Suprapubic skin (tissue), 4 donors: Measurements from ENCODE around the gene DOCK8. TPM values are rescaled to one million over a fixed set of nuclear protein-coding genes. Genes with fewer than 3 reads are reported as not detected.

Experiments used
- DNase-seq, 2 donors: peaks; one replicate each; pipeline ENCODE4 v3.0.0-alpha.2; 2019; ENCODE audit warnings: low spot score in 2 of 2
- H3K27ac ChIP-seq: fragments of 200-600 bp; sonication (generic); one replicate; pipeline ENCODE4 v1.5.1; 2019
- H3K27me3 ChIP-seq: fragments of 200-600 bp; sonication (generic); one replicate; pipeline ENCODE4 v1.5.1; 2019
- H3K36me3 ChIP-seq: fragments of 200-600 bp; sonication (generic); one replicate; pipeline ENCODE4 v1.5.1; 2019
- H3K4me1 ChIP-seq: fragments of 200-600 bp; sonication (generic); one replicate; pipeline ENCODE4 v1.5.1; 2019
- H3K4me3 ChIP-seq: fragments of 200-600 bp; sonication (generic); one replicate; pipeline ENCODE4 v1.5.1; 2019; ENCODE audit warnings: mild to moderate bottlenecking
- H3K9me3 ChIP-seq: fragments of 200-600 bp; sonication (generic); one replicate; pipeline ENCODE4 v1.5.1; 2019
- CTCF ChIP-seq, 2 donors: fragments of 200-600 bp in 1 of 2; fragments of 450-650 bp in 1 of 2; sonication (generic) in 1 of 2; IDR thresholded peaks; one replicate each; pipeline ENCODE4 v1.5.1; 2016 to 2019; ENCODE audit warnings: antibody characterized with exemption in 2 of 2, mild to moderate bottlenecking in 1 of 2, moderate library complexity in 1 of 2
- EP300 ChIP-seq: sonication (generic); formaldehyde crosslinking; IDR thresholded peaks from one replicate; pipeline ENCODE4 v1.6.1; 2017; ENCODE audit warnings: antibody characterized with exemption
- POLR2A ChIP-seq, 2 donors: fragments of 450-650 bp; IDR thresholded peaks; one replicate each; pipeline ENCODE4 v1.6.1; 2017; ENCODE audit warnings: antibody characterized with exemption in 2 of 2, mild to moderate bottlenecking in 2 of 2, moderate library complexity in 2 of 2
- POLR2AphosphoS5 ChIP-seq, 3 donors: sonication (generic); formaldehyde crosslinking; IDR thresholded peaks; one replicate each; pipeline ENCODE4 v1.6.1; 2017; ENCODE audit warnings: antibody characterized with exemption in 3 of 3
- WGBS: methylation state at CpG from one replicate; pipeline ENCODE4 v1.1.5; 2018; 5-methylcytosine and 5-hydroxymethylcytosine counted together
- total RNA-seq, 4 donors: library from RNA; depleted of rRNA; stranded (reverse); fragments of >200 nt; gene quantifications; one replicate each; pipeline ENCODE4 v1.1.0, GENCODE V29; 2016

The DOCK8 gene
- total RNA-seq, 4 donors from 2014 or later: 4.1 to 13.3 (median 10.3) TPM

GRCh38 chr9:312596-313320 is 98.1 kb downstream of the DOCK8 start:
- H3K4me3 ChIP-seq: no peak overlapping the region
- H3K9me3 ChIP-seq: no peaks in the 10 kb centered on the region
- H3K27me3 ChIP-seq: no peaks in the 10 kb centered on the region
- no peaks in the 10 kb centered on the region for H3K4me1 ChIP-seq
- H3K27ac ChIP-seq: no peak overlapping the region
- H3K36me3 ChIP-seq: peaks cover 4% of the 10 kb centered on the region
- no peak for TF ChIP-seq POLR2AphosphoS5 (IDR thresholded peaks at IDR 0.05)
- TF ChIP-seq EP300: no peak
- no peak for TF ChIP-seq POLR2A (IDR thresholded peaks at IDR 0.05)
- no peak for TF ChIP-seq CTCF (IDR thresholded peaks at IDR 0.05)
- DNase-seq: no peak
- WGBS: 89% methylated on average over 7 of the region's 7 CpGs

- Histone ChIP-seq H3K4me3 (no peak overlapping the region), H3K27ac (no peak overlapping the region), H3K9me3 (no peaks in the 10 kb centered on the region), H3K4me1 (no peaks in the 10 kb centered on the region), H3K27me3 (no peaks in the 10 kb centered on the region), H3K36me3 (peaks cover 4% of the 10 kb centered on the region)
- TF ChIP-seq POLR2AphosphoS5 (IDR thresholded peaks at IDR 0.05): no peak
- TF ChIP-seq CTCF (IDR thresholded peaks at IDR 0.05): no peak
- no peak for TF ChIP-seq POLR2A (IDR thresholded peaks at IDR 0.05)
- no peak for TF ChIP-seq EP300
- 66% methylated on average over 2 of the region's 2 CpGs for WGBS
- DNase-seq: no peak
Measured at GRCh38 chr9:316382-316965, 101.8 kb downstream of the DOCK8 start.

- no peak overlapping the region for H3K27ac ChIP-seq
- H3K36me3 ChIP-seq: no peaks in the 10 kb centered on the region
- H3K27me3 ChIP-seq: no peaks in the 10 kb centered on the region
- no peak for TF ChIP-seq EP300
- no peaks in the 10 kb centered on the region for H3K9me3 ChIP-seq
- H3K4me3 ChIP-seq: no peak overlapping the region
- no peak for DNase-seq
- no peaks in the 10 kb centered on the region for H3K4me1 ChIP-seq
- 86% methylated on average over 4 of the region's 4 CpGs for WGBS
Measured at GRCh38 chr9:318646-319045, 104.0 kb downstream of the DOCK8 start.

GRCh38 chr9:324971-325370 is 110.3 kb downstream of the DOCK8 start:
- Histone ChIP-seq H3K27ac (no peak overlapping the region), H3K4me3 (no peak overlapping the region), H3K4me1 (no peaks in the 10 kb centered on the region), H3K9me3 (no peaks in the 10 kb centered on the region), H3K27me3 (no peaks in the 10 kb centered on the region), H3K36me3 (peaks cover 4% of the 10 kb centered on the region)
- no peak for DNase-seq
- WGBS: 95% methylated on average over 1 of the region's 1 CpG
- TF ChIP-seq EP300 (no peak), POLR2AphosphoS5 (IDR thresholded peaks at IDR 0.05) (no peak), POLR2A (IDR thresholded peaks at IDR 0.05) (no peak), CTCF (IDR thresholded peaks at IDR 0.05) (no peak)

GRCh38 chr9:326667-327066 is 112.0 kb downstream of the DOCK8 start:
- TF ChIP-seq POLR2AphosphoS5 (IDR thresholded peaks at IDR 0.05) (no peak), EP300 (no peak), CTCF (IDR thresholded peaks at IDR 0.05) (no peak), POLR2A (IDR thresholded peaks at IDR 0.05) (no peak)
- Histone ChIP-seq H3K4me1 (no peaks in the 10 kb centered on the region), H3K36me3 (peaks cover 7% of the 10 kb centered on the region), H3K27ac (no peak overlapping the region), H3K4me3 (no peak overlapping the region), H3K27me3 (no peaks in the 10 kb centered on the region), H3K9me3 (no peaks in the 10 kb centered on the region)
- 89% methylated on average over 2 of the region's 2 CpGs for WGBS
- no peak for DNase-seq
